MM.1S (cell line): ENCODE data around the gene FAM20C.

ENCODE experiments used
- EZH2phosphoT487 ChIP-seq: fragments of 300-600 bp; sonication (generic); IDR thresholded peaks from 2 replicates; pipeline ENCODE4 v1.6.1; 2018; ENCODE audit warnings: antibody characterized with exemption, low read length
- TF ChIP-seq, protein P1 (sequence below): fragments of 300-600 bp; sonication (generic); IDR thresholded peaks from 2 replicates; pipeline ENCODE4 v1.5.1; 2016; ENCODE audit warnings: antibody characterized with exemption, low read length, mixed read lengths

DNA sequence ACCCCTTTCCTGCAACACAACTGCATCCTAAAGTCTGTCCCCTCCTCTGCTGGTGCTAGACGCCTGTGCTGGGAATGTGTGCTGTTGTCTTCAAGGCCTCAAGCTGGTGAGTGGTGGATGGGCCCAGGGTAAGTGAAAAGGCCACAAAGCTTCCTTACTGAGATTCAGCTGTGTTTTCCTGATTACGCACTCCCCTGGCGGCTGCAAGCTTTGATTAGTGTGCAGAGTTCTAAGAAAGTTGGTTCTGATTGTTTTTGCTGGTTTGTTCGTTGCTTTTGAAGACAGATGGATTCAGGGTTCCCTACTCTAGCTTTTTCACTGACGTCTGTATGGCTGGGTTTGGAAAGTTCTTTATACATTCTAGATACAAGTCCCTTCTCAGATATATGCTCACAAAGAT, 85.7 kb downstream of the FAM20C start:
- TF ChIP-seq, protein P1, sequence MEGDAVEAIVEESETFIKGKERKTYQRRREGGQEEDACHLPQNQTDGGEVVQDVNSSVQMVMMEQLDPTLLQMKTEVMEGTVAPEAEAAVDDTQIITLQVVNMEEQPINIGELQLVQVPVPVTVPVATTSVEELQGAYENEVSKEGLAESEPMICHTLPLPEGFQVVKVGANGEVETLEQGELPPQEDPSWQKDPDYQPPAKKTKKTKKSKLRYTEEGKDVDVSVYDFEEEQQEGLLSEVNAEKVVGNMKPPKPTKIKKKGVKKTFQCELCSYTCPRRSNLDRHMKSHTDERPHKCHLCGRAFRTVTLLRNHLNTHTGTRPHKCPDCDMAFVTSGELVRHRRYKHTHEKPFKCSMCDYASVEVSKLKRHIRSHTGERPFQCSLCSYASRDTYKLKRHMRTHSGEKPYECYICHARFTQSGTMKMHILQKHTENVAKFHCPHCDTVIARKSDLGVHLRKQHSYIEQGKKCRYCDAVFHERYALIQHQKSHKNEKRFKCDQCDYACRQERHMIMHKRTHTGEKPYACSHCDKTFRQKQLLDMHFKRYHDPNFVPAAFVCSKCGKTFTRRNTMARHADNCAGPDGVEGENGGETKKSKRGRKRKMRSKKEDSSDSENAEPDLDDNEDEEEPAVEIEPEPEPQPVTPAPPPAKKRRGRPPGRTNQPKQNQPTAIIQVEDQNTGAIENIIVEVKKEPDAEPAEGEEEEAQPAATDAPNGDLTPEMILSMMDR: no peak
- no peak for TF ChIP-seq EZH2phosphoT487
